ENCODE results near the gene ST3GAL3.

Gene ST3GAL3

GRCh38 chr1:43974443-43975248 is 267.3 kb downstream of the ST3GAL3 start, which contains the start of gene ATP6V0B:
ATP6V0B (plus strand) TSS chr1:43974960; CDS start chr1:43975041, 81 bp downstream.
- H3K9ac ChIP-seq = peak within 1 kb of the TSS; percentile 75; the same call in 1 of the 2 replicates
- H3K4me1 ChIP-seq (ENCODE audit: low read depth, poor library complexity, severe bottlenecking) = peaks cover 41% of the 10 kb centered on the region
- TF ChIP-seq, protein P1, sequence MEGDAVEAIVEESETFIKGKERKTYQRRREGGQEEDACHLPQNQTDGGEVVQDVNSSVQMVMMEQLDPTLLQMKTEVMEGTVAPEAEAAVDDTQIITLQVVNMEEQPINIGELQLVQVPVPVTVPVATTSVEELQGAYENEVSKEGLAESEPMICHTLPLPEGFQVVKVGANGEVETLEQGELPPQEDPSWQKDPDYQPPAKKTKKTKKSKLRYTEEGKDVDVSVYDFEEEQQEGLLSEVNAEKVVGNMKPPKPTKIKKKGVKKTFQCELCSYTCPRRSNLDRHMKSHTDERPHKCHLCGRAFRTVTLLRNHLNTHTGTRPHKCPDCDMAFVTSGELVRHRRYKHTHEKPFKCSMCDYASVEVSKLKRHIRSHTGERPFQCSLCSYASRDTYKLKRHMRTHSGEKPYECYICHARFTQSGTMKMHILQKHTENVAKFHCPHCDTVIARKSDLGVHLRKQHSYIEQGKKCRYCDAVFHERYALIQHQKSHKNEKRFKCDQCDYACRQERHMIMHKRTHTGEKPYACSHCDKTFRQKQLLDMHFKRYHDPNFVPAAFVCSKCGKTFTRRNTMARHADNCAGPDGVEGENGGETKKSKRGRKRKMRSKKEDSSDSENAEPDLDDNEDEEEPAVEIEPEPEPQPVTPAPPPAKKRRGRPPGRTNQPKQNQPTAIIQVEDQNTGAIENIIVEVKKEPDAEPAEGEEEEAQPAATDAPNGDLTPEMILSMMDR (conservative IDR thresholded peaks at IDR 0.05; ENCODE audit: low read depth, low read length) = no peak
- H3K27ac ChIP-seq = peak within 1 kb of the TSS; percentile 63
- no peaks in the 10 kb centered on the region for H3K36me3 ChIP-seq (ENCODE audit: insufficient read depth)
- H2AFZ ChIP-seq (ENCODE audit: low read depth) = peak within 1 kb of the TSS; percentile 74; the same call in 1 of the 2 replicates
- no peaks in the 10 kb centered on the region for H4K20me1 ChIP-seq (ENCODE audit: insufficient read depth)
- peaks cover 46% of the 10 kb centered on the region for H3K79me2 ChIP-seq (ENCODE audit: insufficient read depth, low read depth)
- H3K4me2 ChIP-seq = peak within 1 kb of the TSS; percentile 97
- H3K4me3 ChIP-seq (IDR thresholded peaks at IDR 0.05; ENCODE audit: insufficient read depth, low read depth, low read length) = peak within 1 kb of the TSS; percentile 81
- H3K27me3 ChIP-seq (ENCODE audit: insufficient read depth, low read depth) = no peaks in the 10 kb centered on the region

DNA sequence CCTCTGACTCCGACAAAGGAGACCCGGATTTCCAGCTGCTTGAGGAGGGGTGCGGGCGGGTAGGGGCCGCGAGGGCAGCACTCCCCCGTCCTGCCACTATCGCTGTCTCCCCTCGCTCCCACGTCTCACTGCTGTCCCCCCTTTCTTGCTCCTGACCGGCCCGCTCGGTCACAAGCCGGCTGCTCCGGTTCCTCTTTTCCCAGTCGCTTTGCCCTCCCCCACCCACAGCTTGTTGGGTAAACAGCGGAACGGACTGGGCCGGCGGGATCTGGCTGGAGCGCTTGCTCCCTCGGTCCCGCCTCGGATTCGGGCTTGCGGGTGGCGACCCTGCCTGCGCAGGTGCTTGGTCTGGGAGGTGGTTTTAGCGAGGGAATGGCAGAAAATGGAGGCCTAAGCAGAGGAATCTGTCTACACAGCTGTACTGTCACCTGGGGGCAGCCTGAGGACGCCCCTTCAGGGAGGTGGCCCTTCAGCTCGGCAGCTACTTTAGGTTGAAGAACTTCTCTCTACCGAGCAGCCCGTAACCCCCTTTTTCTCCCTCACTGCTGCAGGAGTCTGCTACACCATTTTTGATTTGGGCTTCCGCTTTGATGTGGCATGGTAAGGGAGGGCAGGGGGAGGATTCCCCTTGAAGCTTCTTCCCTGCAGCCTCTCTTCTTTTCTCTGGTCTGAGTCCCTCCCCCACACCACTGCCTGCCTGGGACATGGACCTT is 268.1 kb downstream of the ST3GAL3 start:
- H3K4me2 ChIP-seq = peak overlapping the region; percentile 97
- peak overlapping the region; percentile 63 for H3K27ac ChIP-seq
- peaks cover 50% of the 10 kb centered on the region for H3K79me2 ChIP-seq (ENCODE audit: insufficient read depth, low read depth)
- no peak overlapping the region for H3K4me3 ChIP-seq (IDR thresholded peaks at IDR 0.05; ENCODE audit: insufficient read depth, low read depth, low read length)
- H3K27me3 ChIP-seq (ENCODE audit: insufficient read depth, low read depth) = no peaks in the 10 kb centered on the region
- H4K20me1 ChIP-seq (ENCODE audit: insufficient read depth) = no peaks in the 10 kb centered on the region
- TF ChIP-seq, protein P1 (conservative IDR thresholded peaks at IDR 0.05; ENCODE audit: low read depth, low read length) = no peak
- H3K36me3 ChIP-seq (ENCODE audit: insufficient read depth) = no peaks in the 10 kb centered on the region
- peaks cover 46% of the 10 kb centered on the region for H3K4me1 ChIP-seq (ENCODE audit: low read depth, poor library complexity, severe bottlenecking)
- 0 out of 2 replicates have a peak overlapping the region, but pooled peaks have one; percentile 74 for H2AFZ ChIP-seq (ENCODE audit: low read depth)
- peak overlapping the region; percentile 75; the same call in 1 of the 2 replicates for H3K9ac ChIP-seq

DNA sequence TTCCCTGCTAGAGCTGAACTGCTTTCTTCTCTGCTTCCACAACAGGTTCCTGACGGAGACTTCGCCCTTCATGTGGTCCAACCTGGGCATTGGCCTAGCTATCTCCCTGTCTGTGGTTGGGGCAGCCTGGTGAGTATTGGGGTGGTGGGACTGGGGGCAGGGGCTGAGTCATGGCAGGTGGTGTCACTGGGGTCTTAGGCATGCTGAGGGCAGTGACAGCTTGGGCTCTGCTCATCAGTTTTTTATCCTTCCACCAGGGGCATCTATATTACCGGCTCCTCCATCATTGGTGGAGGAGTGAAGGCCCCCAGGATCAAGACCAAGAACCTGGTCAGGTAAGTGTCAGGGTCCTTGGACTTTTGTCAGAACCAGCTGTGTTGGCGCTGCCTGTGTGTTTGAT is 268.7 kb downstream of the ST3GAL3 start:
- H3K4me3 ChIP-seq (IDR thresholded peaks at IDR 0.05; ENCODE audit: insufficient read depth, low read depth, low read length) = no peak overlapping the region
- TF ChIP-seq, protein P1 (conservative IDR thresholded peaks at IDR 0.05; ENCODE audit: low read depth, low read length) = no peak; the same call in 1 of the 2 replicates
- peak overlapping the region; percentile 75; the same call in 1 of the 2 replicates for H3K9ac ChIP-seq
- H3K27me3 ChIP-seq (ENCODE audit: insufficient read depth, low read depth) = no peaks in the 10 kb centered on the region
- H4K20me1 ChIP-seq (ENCODE audit: insufficient read depth) = no peaks in the 10 kb centered on the region
- peaks cover 45% of the 10 kb centered on the region for H3K4me1 ChIP-seq (ENCODE audit: low read depth, poor library complexity, severe bottlenecking)
- peak overlapping the region; percentile 97 for H3K4me2 ChIP-seq
- no peak overlapping the region for H2AFZ ChIP-seq (ENCODE audit: low read depth)
- peaks cover 49% of the 10 kb centered on the region for H3K79me2 ChIP-seq (ENCODE audit: insufficient read depth, low read depth)
- H3K36me3 ChIP-seq (ENCODE audit: insufficient read depth) = no peaks in the 10 kb centered on the region
- no peak overlapping the region for H3K27ac ChIP-seq

DNA sequence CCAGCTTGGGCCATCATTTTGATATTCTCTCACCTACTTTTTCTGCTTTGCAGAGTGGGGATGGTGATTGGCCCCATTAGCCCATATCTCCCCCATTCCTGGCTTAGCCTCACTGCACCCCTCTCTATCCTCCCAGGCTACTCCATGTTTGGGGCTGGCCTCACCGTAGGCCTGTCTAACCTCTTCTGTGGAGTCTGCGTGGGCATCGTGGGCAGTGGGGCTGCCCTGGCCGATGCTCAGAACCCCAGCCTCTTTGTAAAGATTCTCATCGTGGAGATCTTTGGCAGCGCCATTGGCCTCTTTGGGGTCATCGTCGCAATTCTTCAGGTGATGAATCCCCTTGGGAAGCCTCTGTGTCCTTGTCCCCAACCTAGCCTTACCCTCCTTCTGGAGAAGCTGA is 269.6 kb downstream of the ST3GAL3 start:
- Histone ChIP-seq H3K9ac (no peak overlapping the region), H3K27ac (no peak overlapping the region), H3K4me1 (ENCODE audit: low read depth, poor library complexity, severe bottlenecking) (peaks cover 43% of the 10 kb centered on the region), H3K4me2 (peak overlapping the region; percentile 97; the same call in 1 of the 2 replicates), H2AFZ (ENCODE audit: low read depth) (no peak overlapping the region), H3K79me2 (ENCODE audit: insufficient read depth, low read depth) (peaks cover 44% of the 10 kb centered on the region), H3K27me3 (ENCODE audit: insufficient read depth, low read depth) (no peaks in the 10 kb centered on the region), H3K36me3 (ENCODE audit: insufficient read depth) (no peaks in the 10 kb centered on the region), H4K20me1 (ENCODE audit: insufficient read depth) (no peaks in the 10 kb centered on the region), H3K4me3 (IDR thresholded peaks at IDR 0.05; ENCODE audit: insufficient read depth, low read depth, low read length) (no peak overlapping the region)
- TF ChIP-seq, protein P1 (conservative IDR thresholded peaks at IDR 0.05; ENCODE audit: low read depth, low read length) = no peak

Measured in KMS-11 (cell line).